K562 (cell line): Measurements from ENCODE around the gene CFP. TPM values are rescaled to one million over a fixed set of nuclear protein-coding genes. Genes with fewer than 3 reads are reported as not detected.

Experiments used
- ATF1 ChIP-seq, 2 experiments: fragments of 450-650 bp in 1 of 2; IDR thresholded peaks; 2 replicates each; pipeline ENCODE4 v1.6.1; 2016; ENCODE audit warnings: missing compliant biosample characterization in 1 of 2, missing genetic modification characterization in 1 of 2
- BRD4 ChIP-seq: fragments of 200-600 bp; sonication (generic); IDR thresholded peaks from 2 replicates; pipeline ENCODE4 v1.6.1; 2017; ENCODE audit warnings: inconsistent platforms
- CREB1 ChIP-seq, 2 experiments: sonication (generic) in 1 of 2; formaldehyde crosslinking in 1 of 2; IDR thresholded peaks; 2 replicates each; pipeline versions ENCODE4 v1.6.1 to v1.8.0; 2012 to 2022; ENCODE audit warnings: inconsistent platforms in 1 of 2, mild to moderate bottlenecking in 1 of 2, missing genetic modification reagents in 1 of 2, moderate library complexity in 1 of 2
- CTBP1 ChIP-seq: fragments of 450-650 bp; IDR thresholded peaks from 2 replicates; pipeline ENCODE4 v1.6.1; 2016; ENCODE audit warnings: borderline replicate concordance
- EP400 ChIP-seq: fragments of 450-650 bp; IDR thresholded peaks from 2 replicates; pipeline ENCODE4 v1.6.1; 2017; ENCODE audit warnings: antibody characterized with exemption, mild to moderate bottlenecking, moderate library complexity
- ETV1 ChIP-seq: fragments of 450-650 bp; conservative IDR thresholded peaks from 2 replicates; pipeline ENCODE4 v1.6.1; 2016; ENCODE audit warnings: missing genetic modification characterization, control low read depth, low read depth, missing compliant biosample characterization
- FOSL1 ChIP-seq: fragments of 200-800 bp; sonication (Bioruptor generic); conservative IDR thresholded peaks from 2 replicates; pipeline ENCODE4 v1.6.1; 2016; ENCODE audit warnings: missing genetic modification characterization, missing compliant biosample characterization
- KLF13 ChIP-seq: fragments of 450-650 bp; IDR thresholded peaks from 2 replicates; pipeline ENCODE4 v1.6.1; 2016; ENCODE audit warnings: missing genetic modification characterization, low read depth, mild to moderate bottlenecking, missing compliant biosample characterization, moderate library complexity, borderline replicate concordance
- POLR2G ChIP-seq: fragments of 200-400 bp; formaldehyde crosslinking; IDR thresholded peaks from 2 replicates; pipeline ENCODE4 v1.6.1; 2017; ENCODE audit warnings: low read depth, mild to moderate bottlenecking, antibody characterized with exemption, low read length, moderate library complexity
- RB1 ChIP-seq: fragments of 450-650 bp; IDR thresholded peaks from 2 replicates; pipeline ENCODE4 v1.6.1; 2017; ENCODE audit warnings: low read depth, mild to moderate bottlenecking
- RBM17 ChIP-seq: fragments of 200-400 bp; formaldehyde crosslinking; IDR thresholded peaks from 2 replicates; pipeline ENCODE4 v1.6.1; 2017; ENCODE audit warnings: low read depth, mild to moderate bottlenecking, low read length, borderline replicate concordance
- SUPT5H ChIP-seq: fragments of 450-650 bp; IDR thresholded peaks from 2 replicates; pipeline ENCODE4 v1.6.1; 2016
- TAF7 ChIP-seq: fragments of 450-650 bp; IDR thresholded peaks from 2 replicates; pipeline ENCODE4 v1.6.1; 2016; ENCODE audit warnings: missing genetic modification characterization, missing compliant biosample characterization
- TBL1XR1 ChIP-seq, 2 experiments: IDR thresholded peaks; 2 replicates each; pipeline ENCODE4 v1.6.1; 2012; ENCODE audit warnings: improper control_type of control experiment in 2 of 2, low read length in 2 of 2, mild to moderate bottlenecking in 1 of 2
- ZEB2 ChIP-seq: fragments of 450-650 bp; IDR thresholded peaks from 2 replicates; pipeline ENCODE4 v1.6.1; 2016
- polyA plus RNA-seq, 8 experiments: library from polyadenylated mRNA; depleted of rRNA in 4 of 8; stranded (reverse) in 5 of 8; unstranded in 3 of 8; fragments of >200 nt; fragmentation: Nextera tagmentation in 2 of 8; fragmentation: Illumina TruSeq in 1 of 8; extraction: Ambion mirVana in 2 of 8; extraction: Trizol in 1 of 8; gene quantifications; 2 replicates each; pipeline versions ENCODE4 v1.2.1 to v1.2.3, GENCODE V29; 2011 to 2014; ENCODE audit warnings: inconsistent platforms in 1 of 8, missing spikeins in 1 of 8
- total RNA-seq, 7 experiments: library from RNA; depleted of rRNA in 6 of 7; stranded (reverse); fragments of >200 nt in 6 of 7; fragmentation: Illumina TruSeq in 2 of 7; extraction: Trizol in 2 of 7; gene quantifications; 2 replicates each; pipeline versions ENCODE4 v1.2.1 to v1.2.3, GENCODE V29; 2011 to 2021; ENCODE audit warnings: low replicate concordance in 1 of 7
- TF ChIP-seq, protein P1 (sequence below): fragments of 250-450 bp; sonication (Bioruptor Pico); IDR thresholded peaks from 2 replicates; pipeline ENCODE4 v1.8.0; 2021; ENCODE audit warnings: mild to moderate bottlenecking, moderate library complexity
- TF ChIP-seq, protein P2 (sequence below): fragments of 250-450 bp; sonication (Bioruptor Pico); IDR thresholded peaks from 2 replicates; pipeline ENCODE4 v1.4.0; 2020
- TF ChIP-seq, protein P3 (sequence below): IDR thresholded peaks from 3 replicates; pipeline ENCODE4 v1.6.1; 2011; ENCODE audit warnings: borderline replicate concordance, mild to moderate bottlenecking, moderate library complexity; ENCODE audit not compliant: insufficient read length; ENCODE audit errors: extremely low read depth
- TF ChIP-seq, protein P4 (sequence below): fragments of 450-650 bp; IDR thresholded peaks from 2 replicates; pipeline ENCODE4 v1.7.1; 2018; ENCODE audit warnings: mild to moderate bottlenecking, low read depth; ENCODE audit not compliant: partially characterized antibody

Gene CFP
- total and polyA plus RNA-seq, 9 of the 15 experiments (the other 6 are each of a cell fraction or from before 2014, with no cell fraction given) = 0.18 to 2.0 (median 0.55) TPM

DNA sequence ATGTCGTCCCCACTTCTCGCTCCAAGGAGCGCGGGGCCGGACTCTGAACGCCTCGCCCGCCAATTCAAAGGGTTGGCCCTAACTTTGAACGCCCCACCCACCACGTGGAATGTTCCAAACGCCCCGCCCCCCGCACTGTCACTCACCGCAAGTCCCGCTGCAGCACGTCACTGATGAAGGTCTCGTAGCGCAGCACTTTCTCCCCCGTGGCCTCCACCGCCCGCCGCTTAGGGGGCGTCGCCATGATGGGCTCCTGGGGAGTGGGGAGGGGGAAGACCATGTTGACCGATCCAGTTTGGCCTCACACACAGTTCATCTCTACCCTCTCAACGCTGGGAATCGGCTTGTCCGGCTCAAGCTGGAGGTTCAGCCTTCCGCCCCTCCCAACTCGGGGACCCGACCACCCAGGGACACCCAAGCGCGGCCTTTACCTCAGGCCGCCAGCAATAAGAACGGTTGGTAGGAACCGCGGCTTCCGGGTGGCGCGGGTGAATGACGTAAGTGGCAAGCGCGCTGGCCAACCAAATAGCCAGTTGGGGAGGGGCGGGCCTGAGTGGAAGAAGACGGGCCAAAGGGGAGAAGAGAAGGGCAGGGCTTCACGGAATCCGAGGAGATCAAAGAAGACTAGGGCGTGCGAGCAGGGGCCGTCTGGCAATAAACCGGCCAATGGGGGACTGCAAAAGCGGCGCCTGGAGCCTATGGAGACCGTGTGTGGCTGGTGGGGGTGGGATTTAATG, 29.1 kb upstream of the CFP start, which contains the start of gene UXT (continued):
- peak; percentile 97 for TF ChIP-seq EP400
- TF ChIP-seq RBM17 = no peak
- TF ChIP-seq, protein P1, sequence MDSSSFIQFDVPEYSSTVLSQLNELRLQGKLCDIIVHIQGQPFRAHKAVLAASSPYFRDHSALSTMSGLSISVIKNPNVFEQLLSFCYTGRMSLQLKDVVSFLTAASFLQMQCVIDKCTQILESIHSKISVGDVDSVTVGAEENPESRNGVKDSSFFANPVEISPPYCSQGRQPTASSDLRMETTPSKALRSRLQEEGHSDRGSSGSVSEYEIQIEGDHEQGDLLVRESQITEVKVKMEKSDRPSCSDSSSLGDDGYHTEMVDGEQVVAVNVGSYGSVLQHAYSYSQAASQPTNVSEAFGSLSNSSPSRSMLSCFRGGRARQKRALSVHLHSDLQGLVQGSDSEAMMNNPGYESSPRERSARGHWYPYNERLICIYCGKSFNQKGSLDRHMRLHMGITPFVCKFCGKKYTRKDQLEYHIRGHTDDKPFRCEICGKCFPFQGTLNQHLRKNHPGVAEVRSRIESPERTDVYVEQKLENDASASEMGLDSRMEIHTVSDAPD (CRISPR knock-in tag) = no peak
- TF ChIP-seq, protein P2, sequence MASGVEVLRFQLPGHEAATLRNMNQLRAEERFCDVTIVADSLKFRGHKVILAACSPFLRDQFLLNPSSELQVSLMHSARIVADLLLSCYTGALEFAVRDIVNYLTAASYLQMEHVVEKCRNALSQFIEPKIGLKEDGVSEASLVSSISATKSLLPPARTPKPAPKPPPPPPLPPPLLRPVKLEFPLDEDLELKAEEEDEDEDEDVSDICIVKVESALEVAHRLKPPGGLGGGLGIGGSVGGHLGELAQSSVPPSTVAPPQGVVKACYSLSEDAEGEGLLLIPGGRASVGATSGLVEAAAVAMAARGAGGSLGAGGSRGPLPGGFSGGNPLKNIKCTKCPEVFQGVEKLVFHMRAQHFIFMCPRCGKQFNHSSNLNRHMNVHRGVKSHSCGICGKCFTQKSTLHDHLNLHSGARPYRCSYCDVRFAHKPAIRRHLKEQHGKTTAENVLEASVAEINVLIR = peak; percentile 81
- peak; percentile 95 for TF ChIP-seq CREB1 (IDR thresholded peaks at IDR 0.05)
- peak; percentile 97 for TF ChIP-seq CREB1 (CRISPR knock-in tag; IDR thresholded peaks at IDR 0.05)
- peak; percentile 86 for TF ChIP-seq SUPT5H
- TF ChIP-seq, protein P3, sequence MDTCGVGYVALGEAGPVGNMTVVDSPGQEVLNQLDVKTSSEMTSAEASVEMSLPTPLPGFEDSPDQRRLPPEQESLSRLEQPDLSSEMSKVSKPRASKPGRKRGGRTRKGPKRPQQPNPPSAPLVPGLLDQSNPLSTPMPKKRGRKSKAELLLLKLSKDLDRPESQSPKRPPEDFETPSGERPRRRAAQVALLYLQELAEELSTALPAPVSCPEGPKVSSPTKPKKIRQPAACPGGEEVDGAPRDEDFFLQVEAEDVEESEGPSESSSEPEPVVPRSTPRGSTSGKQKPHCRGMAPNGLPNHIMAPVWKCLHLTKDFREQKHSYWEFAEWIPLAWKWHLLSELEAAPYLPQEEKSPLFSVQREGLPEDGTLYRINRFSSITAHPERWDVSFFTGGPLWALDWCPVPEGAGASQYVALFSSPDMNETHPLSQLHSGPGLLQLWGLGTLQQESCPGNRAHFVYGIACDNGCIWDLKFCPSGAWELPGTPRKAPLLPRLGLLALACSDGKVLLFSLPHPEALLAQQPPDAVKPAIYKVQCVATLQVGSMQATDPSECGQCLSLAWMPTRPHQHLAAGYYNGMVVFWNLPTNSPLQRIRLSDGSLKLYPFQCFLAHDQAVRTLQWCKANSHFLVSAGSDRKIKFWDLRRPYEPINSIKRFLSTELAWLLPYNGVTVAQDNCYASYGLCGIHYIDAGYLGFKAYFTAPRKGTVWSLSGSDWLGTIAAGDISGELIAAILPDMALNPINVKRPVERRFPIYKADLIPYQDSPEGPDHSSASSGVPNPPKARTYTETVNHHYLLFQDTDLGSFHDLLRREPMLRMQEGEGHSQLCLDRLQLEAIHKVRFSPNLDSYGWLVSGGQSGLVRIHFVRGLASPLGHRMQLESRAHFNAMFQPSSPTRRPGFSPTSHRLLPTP = no peak
- TF ChIP-seq, protein P4, sequence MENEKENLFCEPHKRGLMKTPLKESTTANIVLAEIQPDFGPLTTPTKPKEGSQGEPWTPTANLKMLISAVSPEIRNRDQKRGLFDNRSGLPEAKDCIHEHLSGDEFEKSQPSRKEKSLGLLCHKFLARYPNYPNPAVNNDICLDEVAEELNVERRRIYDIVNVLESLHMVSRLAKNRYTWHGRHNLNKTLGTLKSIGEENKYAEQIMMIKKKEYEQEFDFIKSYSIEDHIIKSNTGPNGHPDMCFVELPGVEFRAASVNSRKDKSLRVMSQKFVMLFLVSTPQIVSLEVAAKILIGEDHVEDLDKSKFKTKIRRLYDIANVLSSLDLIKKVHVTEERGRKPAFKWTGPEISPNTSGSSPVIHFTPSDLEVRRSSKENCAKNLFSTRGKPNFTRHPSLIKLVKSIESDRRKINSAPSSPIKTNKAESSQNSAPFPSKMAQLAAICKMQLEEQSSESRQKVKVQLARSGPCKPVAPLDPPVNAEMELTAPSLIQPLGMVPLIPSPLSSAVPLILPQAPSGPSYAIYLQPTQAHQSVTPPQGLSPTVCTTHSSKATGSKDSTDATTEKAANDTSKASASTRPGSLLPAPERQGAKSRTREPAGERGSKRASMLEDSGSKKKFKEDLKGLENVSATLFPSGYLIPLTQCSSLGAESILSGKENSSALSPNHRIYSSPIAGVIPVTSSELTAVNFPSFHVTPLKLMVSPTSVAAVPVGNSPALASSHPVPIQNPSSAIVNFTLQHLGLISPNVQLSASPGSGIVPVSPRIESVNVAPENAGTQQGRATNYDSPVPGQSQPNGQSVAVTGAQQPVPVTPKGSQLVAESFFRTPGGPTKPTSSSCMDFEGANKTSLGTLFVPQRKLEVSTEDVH = peak; percentile 87
- peak; percentile 36 for TF ChIP-seq ETV1 (tag)
- peak; percentile 93 for TF ChIP-seq BRD4
- TF ChIP-seq CTBP1 = 0 out of 2 replicates have a peak, but pooled peaks have one; percentile 36
- peak; percentile 76; the same call in 1 of the 2 replicates for TF ChIP-seq KLF13
- TF ChIP-seq TBL1XR1 (IDR thresholded peaks at IDR 0.05; ENCODE audit: low read length in 2 of 2) = peak in 1 of 2 experiments; percentile 45; a peak in 1 of 4 replicates
- 0 out of 2 replicates have a peak, but pooled peaks have one; percentile 18 for TF ChIP-seq FOSL1
- TF ChIP-seq ZEB2 = 0 out of 2 replicates have a peak, but pooled peaks have one; percentile 39
- peak; percentile 88; the same call in 1 of the 2 replicates for TF ChIP-seq ATF1 (CRISPR knock-in tag; IDR thresholded peaks at IDR 0.05)
- TF ChIP-seq ATF1 (tag; IDR thresholded peaks at IDR 0.05) = peak; percentile 99
- TF ChIP-seq TAF7 (tag) = peak; percentile 81; the same call in 1 of the 2 replicates
- peak; percentile 25 for TF ChIP-seq RB1
- peak; percentile 92 for TF ChIP-seq POLR2G
